Activated CD4-positive, alpha-beta T cell treated with anti-CD3 and anti-CD28 coated beads, Interleukin-2, amount 10 ng/mL, durations not matched to agents 7 days and 5 days (primary cell): ENCODE results near the gene ZNF554. TPM values are rescaled to one million over a fixed set of nuclear protein-coding genes. Genes with fewer than 3 reads are reported as not detected.

ENCODE experiments used
- CTCF ChIA-PET: fragments of 350-600 bp; sonication (Branson Sonifier 250); formaldehyde crosslinking; loops from one replicate; lab custom pipeline; 2021; ENCODE audit warnings: antibody characterized with exemption; lab: Charles Lee
- POLR2A ChIA-PET: fragments of 350-600 bp; sonication (Branson Sonifier 250); formaldehyde crosslinking; loops from one replicate; lab custom pipeline; 2021; ENCODE audit warnings: antibody characterized with exemption; lab: Charles Lee
- DNase-seq: peaks from one replicate; pipeline ENCODE4 v3.0.0-alpha.2; 2020
- H3K27ac Mint-ChIP-seq: one replicate; pipeline ENCODE4 v1.8.0; 2021; ENCODE audit warnings: mild to moderate bottlenecking, moderate library complexity, mixed read lengths
- H3K27me3 Mint-ChIP-seq: one replicate; pipeline ENCODE4 v1.8.0; 2021; ENCODE audit warnings: mixed read lengths
- H3K36me3 Mint-ChIP-seq: one replicate; pipeline ENCODE4 v1.8.0; 2021; ENCODE audit warnings: low read depth, mixed read lengths
- H3K4me1 Mint-ChIP-seq: one replicate; pipeline ENCODE4 v1.8.0; 2021; ENCODE audit warnings: mixed read lengths
- H3K4me3 Mint-ChIP-seq: one replicate; pipeline ENCODE4 v1.8.0; 2021; ENCODE audit warnings: mild to moderate bottlenecking, moderate library complexity, mixed read lengths
- H3K9me3 Mint-ChIP-seq: one replicate; pipeline ENCODE4 v1.8.0; 2021; ENCODE audit warnings: mixed read lengths
- total RNA-seq, 2 experiments: library from RNA; stranded (reverse); gene quantifications; one replicate each; pipeline ENCODE4 v1.2.3, GENCODE V29; 2021

Gene ZNF554
- total RNA-seq, 2 experiments from 2014 or later: 4.1 to 4.6 TPM

DNA sequence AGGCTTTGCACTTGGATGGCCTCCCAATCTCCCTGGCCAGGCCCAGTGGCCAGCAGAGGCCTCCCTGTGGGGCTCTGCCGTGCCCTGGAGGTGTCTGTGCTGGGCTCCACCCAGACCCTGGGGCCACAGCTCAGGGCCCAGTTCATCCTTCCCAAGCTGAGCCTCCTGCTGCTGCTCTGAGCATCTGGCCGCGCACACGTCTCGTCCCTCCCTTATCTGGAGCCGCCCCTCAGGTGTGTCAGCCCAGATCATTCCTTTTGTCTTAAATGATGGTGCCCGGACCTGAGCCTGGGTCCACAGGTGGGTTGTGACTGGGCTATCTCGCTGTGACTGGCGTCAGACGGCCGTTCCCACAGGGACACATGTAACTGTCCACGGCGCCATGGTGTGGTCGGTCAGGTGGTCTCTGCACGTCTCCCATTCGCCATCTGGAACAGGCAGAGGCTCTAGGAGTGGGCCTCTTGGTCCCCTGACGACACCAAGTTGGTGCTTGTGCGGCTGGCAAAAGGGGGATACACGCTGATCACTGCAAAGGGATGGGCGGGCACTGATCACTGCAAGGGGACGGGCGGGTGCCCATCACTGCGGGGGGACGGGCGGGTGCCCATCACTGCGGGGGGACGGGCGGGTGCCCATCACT lies 14.3 kb upstream of the ZNF554 start:
- peaks cover 22% of the 10 kb centered on the region for H3K36me3 Mint-ChIP-seq
- no peaks in the 10 kb centered on the region for H3K9me3 Mint-ChIP-seq
- H3K27ac Mint-ChIP-seq: no peak overlapping the region
- H3K4me3 Mint-ChIP-seq: no peak overlapping the region
- ChIA-PET CTCF (no interaction called here), POLR2A (no interaction called here)
- H3K4me1 Mint-ChIP-seq: no peaks in the 10 kb centered on the region
- no peak for DNase-seq
- H3K27me3 Mint-ChIP-seq: no peaks in the 10 kb centered on the region

- H3K9me3 Mint-ChIP-seq: no peaks in the 10 kb centered on the region
- H3K36me3 Mint-ChIP-seq: peaks cover 18% of the 10 kb centered on the region
- POLR2A ChIA-PET: no interaction called here
- H3K4me1 Mint-ChIP-seq: no peaks in the 10 kb centered on the region
- DNase-seq: no peak
- CTCF ChIA-PET: no interaction called here
- no peaks in the 10 kb centered on the region for H3K27me3 Mint-ChIP-seq
- no peak overlapping the region for H3K27ac Mint-ChIP-seq
- H3K4me3 Mint-ChIP-seq: no peak overlapping the region
These were observed 13.5 kb upstream of the ZNF554 start for GRCh38 chr19:2805991-2806649.

DNA sequence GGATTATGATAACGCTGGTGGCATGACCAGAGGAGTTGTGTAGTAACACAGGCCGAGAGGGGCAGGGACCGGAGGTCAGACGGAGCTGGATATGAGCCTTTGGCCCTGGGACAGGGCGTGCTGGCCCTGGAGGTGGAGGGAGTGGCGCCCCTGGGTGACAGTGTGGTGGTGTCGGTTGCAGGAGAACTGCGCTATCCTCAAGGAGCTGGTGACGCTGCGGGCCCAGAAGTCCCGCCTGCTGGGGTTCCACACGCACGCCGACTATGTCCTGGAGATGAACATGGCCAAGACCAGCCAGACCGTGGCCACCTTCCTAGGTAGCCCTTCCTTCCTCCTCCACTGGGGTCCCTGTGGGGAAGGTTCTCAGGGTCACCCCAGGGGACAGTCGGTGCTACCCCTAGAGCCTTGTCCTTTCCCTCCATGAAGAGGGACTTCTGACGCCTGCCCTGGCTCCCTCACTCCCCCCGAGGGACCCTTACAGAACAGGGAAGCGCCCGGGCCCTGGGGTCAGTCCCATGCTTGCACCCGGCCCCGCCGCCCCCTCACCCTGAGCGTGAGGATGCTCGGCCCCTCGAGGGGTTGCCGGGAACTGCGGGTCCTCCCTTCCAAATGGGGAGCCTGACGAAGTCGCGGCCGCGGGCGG lies 12.8 kb upstream of the ZNF554 start:
- Mint-ChIP-seq H3K4me3 (no peak overlapping the region), H3K9me3 (no peaks in the 10 kb centered on the region), H3K36me3 (peaks cover 17% of the 10 kb centered on the region), H3K27me3 (no peaks in the 10 kb centered on the region), H3K27ac (no peak overlapping the region), H3K4me1 (no peaks in the 10 kb centered on the region)
- ChIA-PET CTCF (no interaction called here), POLR2A (no interaction called here)
- no peak for DNase-seq

DNA sequence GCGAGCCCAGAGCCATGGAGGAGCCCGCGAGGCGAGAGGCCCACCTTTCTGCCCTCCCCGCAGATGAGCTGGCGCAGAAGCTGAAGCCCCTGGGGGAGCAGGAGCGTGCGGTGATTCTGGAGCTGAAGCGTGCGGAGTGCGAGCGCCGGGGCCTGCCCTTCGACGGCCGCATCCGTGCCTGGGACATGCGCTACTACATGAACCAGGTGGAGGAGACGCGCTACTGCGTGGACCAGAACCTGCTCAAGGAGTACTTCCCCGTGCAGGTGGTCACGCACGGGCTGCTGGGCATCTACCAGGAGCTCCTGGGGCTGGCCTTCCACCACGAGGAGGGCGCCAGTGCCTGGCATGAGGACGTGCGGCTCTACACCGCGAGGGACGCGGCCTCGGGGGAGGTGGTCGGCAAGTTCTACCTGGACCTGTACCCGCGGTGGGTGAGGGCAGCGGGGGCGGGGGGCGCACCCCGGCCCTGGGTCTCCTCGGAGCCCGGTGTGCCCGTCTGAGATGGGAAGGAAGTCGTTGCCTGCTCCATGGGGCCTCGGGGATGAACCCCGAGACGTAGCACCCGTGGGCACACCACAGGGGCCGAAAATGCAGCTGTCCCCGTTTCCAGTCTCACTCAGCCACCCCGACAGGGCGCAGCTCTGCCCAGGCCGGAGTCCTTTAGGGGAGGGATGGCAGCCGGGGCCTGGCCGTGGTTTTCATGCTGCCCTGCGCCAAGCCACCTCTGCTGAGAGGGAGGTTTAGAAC lies 12.1 kb upstream of the ZNF554 start:
- H3K27me3 Mint-ChIP-seq: no peaks in the 10 kb centered on the region
- H3K36me3 Mint-ChIP-seq: peaks cover 14% of the 10 kb centered on the region
- H3K4me3 Mint-ChIP-seq: no peak overlapping the region
- H3K9me3 Mint-ChIP-seq: no peaks in the 10 kb centered on the region
- H3K27ac Mint-ChIP-seq: no peak overlapping the region
- DNase-seq: no peak
- no peaks in the 10 kb centered on the region for H3K4me1 Mint-ChIP-seq
- ChIA-PET CTCF (interaction anchor here (0.6 kb wide), 1 partner anchor 430 kb away, joined by 5 read pairs; no protein-coding TSS in a partner anchor), POLR2A (no interaction called here)

GRCh38 chr19:2808129-2808941 lies 11.3 kb upstream of the ZNF554 start:
- Mint-ChIP-seq H3K4me3 (no peak overlapping the region), H3K9me3 (no peaks in the 10 kb centered on the region), H3K36me3 (peaks cover 11% of the 10 kb centered on the region), H3K27me3 (no peaks in the 10 kb centered on the region), H3K4me1 (no peaks in the 10 kb centered on the region), H3K27ac (no peak overlapping the region)
- ChIA-PET POLR2A (no interaction called here), CTCF (interaction anchor here (0.6 kb wide), 1 partner anchor 429 kb away, joined by 5 read pairs; no protein-coding TSS in a partner anchor)
- DNase-seq: no peak

DNA sequence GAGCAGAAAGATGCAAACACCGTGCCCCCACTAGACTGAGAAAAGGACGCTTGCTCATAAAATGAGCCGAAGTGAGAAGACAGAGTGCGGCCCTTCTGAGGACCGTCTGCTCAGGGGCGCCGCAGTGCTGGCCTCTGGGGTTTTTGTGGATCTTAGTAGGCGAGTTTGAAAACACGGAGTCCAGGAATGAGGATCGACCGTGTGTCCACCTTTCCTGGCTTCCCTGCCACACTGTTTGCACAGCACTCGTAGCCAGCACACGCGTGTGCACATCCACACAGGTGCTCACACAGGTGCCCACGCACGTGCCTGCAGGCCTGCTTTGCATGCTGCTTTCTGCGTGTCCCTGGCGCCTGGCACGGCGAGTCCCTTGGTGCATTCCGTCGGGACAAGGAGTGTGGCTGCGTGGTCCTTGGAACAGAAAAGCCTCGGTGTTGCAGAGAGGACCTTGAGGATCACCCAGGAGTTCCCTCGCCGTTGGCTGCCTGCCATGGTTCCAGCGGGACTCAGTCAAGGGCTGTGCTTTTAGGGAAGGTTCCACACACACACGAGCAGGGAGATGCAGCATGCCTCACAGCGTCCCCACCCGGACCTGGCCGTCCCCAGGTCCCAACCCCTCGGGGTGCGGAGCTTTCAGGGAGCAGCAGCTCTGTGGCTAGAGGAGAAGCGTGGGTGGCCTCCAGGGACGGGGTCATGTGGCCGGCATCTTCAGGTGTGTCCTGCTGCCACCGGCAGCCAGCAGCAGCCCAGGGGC lies 10.1 kb upstream of the ZNF554 start:
- no peaks in the 10 kb centered on the region for H3K4me1 Mint-ChIP-seq
- H3K9me3 Mint-ChIP-seq: no peaks in the 10 kb centered on the region
- DNase-seq: no peak
- H3K27ac Mint-ChIP-seq: no peak overlapping the region
- H3K36me3 Mint-ChIP-seq: peaks cover 10% of the 10 kb centered on the region
- H3K4me3 Mint-ChIP-seq: no peak overlapping the region
- ChIA-PET CTCF (no interaction called here), POLR2A (no interaction called here)
- no peaks in the 10 kb centered on the region for H3K27me3 Mint-ChIP-seq

DNA sequence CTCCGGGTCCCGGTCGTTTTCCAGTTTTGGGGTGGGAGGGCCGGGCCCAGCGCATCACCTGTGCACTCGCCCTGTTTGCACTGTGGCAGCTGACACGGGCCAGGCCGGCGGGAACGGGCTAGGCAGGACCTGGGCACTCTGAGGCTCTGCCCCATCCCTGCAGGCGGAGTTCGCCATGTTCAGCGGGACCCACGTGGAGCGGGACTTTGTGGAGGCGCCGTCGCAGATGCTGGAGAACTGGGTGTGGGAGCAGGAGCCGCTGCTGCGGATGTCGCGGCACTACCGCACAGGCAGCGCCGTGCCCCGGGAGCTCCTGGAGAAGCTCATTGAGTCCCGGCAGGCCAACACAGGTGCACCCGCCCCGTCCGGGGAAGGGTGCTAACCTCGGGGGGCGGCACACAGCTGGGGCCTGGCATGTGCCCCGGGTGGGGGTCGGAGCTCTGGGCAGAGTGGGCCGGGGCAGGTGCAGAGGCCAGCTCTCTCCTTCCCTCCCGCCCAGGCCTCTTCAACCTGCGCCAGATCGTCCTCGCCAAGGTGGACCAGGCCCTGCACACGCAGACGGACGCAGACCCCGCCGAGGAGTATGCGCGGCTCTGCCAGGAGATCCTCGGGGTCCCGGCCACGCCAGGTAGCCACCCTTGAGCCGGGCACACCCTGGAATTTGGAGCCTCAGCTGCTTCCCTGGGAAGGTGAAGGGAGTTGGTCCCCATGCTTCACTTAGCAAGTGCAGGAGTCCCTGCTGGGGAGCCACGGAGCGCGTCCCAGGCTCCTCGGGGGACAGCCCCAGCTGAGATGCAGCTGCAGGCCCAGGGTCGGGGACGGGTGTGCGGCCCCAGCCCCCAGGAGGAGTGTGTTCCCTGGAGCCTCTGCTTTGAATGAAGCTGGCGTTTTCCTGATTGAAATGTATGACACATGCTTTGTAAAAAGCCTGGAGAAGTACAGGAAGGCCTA lies 9.3 kb upstream of the ZNF554 start:
- Mint-ChIP-seq H3K4me1 (no peaks in the 10 kb centered on the region), H3K27ac (no peak overlapping the region), H3K27me3 (no peaks in the 10 kb centered on the region), H3K36me3 (peaks cover 8% of the 10 kb centered on the region), H3K9me3 (no peaks in the 10 kb centered on the region), H3K4me3 (no peak overlapping the region)
- no peak for DNase-seq
- ChIA-PET CTCF (no interaction called here), POLR2A (interaction anchor here (0.7 kb wide), 1 partner anchor 26 kb away, joined by 3 read pairs; no protein-coding TSS in a partner anchor)

DNA sequence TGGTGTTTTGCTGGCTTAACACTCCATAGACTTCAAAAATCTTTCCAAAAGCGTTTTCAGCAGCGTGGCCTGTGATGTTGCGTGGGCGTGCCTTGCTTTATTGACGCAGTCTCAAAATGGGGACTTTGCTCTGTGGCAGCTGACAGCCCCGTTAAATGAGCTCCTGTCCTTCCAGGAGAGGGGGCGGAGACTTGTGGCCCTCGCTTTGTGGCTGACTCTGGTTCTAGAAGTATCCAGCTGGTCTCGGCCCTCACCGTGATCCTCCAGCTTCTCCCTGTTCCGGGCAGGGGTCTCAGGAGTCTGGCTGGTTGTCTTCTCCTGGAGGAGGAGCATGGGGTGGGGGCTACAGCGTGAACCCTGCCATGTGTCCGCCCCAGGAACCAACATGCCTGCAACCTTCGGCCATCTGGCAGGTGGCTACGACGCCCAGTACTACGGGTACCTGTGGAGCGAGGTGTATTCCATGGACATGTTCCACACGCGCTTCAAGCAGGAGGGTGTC lies 8.4 kb upstream of the ZNF554 start:
- no peaks in the 10 kb centered on the region for H3K9me3 Mint-ChIP-seq
- DNase-seq: no peak
- H3K27ac Mint-ChIP-seq: no peak overlapping the region
- CTCF ChIA-PET: no interaction called here
- H3K4me3 Mint-ChIP-seq: no peak overlapping the region
- no peaks in the 10 kb centered on the region for H3K4me1 Mint-ChIP-seq
- no peaks in the 10 kb centered on the region for H3K27me3 Mint-ChIP-seq
- POLR2A ChIA-PET: no interaction called here
- peaks cover 6% of the 10 kb centered on the region for H3K36me3 Mint-ChIP-seq

DNA sequence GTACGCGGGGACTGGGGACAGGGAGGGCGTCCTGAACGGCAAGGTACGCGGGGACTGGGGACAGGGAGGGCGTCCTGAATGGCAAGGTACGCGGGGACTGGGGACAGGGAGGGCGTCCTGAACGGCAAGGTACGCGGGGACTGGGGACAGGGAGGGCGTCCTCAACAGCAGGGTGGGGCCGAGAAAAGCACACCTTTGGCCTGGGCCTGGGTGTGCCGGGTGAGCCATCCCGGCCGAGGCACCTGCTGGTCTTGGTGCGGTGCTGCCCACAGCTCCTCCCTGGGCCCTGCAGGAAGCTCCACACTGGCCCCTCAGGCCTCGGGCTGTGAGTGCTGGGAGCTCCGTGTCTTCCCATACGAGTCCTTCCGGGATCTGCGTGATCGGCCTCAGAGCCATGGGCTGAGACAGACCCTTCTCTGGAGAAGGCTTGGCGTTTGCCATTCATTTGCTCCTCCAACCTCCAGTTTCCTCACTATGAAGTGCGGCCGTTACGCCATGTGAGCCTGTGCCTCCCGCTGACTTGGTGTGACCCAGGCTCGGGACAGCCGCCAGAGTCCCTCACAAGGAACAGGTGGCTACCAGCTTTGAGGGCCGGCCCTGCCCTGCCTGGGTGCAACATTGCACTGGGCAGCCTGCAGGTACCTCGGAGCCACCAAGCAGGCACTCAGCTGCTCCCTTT lies 7.8 kb upstream of the ZNF554 start:
- CTCF ChIA-PET: no interaction called here
- no peaks in the 10 kb centered on the region for H3K27me3 Mint-ChIP-seq

DNA sequence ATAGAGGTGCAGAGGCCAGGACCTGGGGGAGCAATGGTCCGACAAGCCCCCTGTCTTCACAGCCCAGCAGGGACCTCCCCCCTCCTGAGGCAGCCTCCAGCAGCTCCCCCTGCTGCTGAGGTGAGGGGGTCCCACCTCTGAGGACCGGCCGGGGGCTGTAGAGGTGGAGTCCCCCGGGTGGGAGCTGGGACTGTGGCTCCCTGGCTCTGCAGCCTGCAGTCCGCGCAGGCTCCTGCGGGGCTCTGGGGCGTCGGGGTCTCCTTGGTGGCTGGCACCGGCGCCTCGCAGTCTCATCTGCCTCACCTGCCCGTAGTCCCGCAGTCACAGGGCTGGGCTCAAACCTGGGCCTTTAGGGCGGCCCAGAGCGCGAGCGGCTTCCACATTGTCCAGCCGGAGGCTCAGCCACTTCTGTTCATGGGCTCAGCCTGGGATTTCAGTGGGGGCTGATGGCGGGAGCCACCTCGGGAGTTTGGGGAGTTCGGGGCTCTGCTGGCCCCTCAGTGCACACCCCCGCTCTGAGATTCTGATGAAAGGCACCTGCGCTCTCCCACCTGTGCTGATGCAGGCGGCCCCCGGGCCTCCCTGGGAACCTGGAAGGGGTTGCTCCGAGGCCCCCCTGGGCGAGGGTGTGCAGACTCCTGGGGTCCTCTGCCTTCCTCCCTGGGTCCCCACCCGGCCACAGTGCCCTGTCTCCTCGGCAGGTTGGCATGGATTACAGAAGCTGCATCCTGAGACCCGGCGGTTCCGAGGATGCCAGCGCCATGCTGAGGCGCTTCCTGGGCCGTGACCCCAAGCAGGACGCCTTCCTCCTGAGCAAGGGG lies 7.0 kb upstream of the ZNF554 start:
- H3K9me3 Mint-ChIP-seq: no peaks in the 10 kb centered on the region
- CTCF ChIA-PET: no interaction called here

More for the DNA sequence above, 7.8 kb upstream of the ZNF554 start:
- Mint-ChIP-seq H3K36me3 (peaks cover 6% of the 10 kb centered on the region), H3K4me3 (no peak overlapping the region), H3K27ac (no peak overlapping the region), H3K9me3 (no peaks in the 10 kb centered on the region), H3K4me1 (no peaks in the 10 kb centered on the region)
- POLR2A ChIA-PET: no interaction called here
- DNase-seq: no peak

More for the DNA sequence above, 7.0 kb upstream of the ZNF554 start:
- POLR2A ChIA-PET: no interaction called here
- no peaks in the 10 kb centered on the region for H3K27me3 Mint-ChIP-seq
- H3K4me1 Mint-ChIP-seq: no peaks in the 10 kb centered on the region
- peaks cover 6% of the 10 kb centered on the region for H3K36me3 Mint-ChIP-seq
- no peak for DNase-seq
- H3K27ac Mint-ChIP-seq: no peak overlapping the region
- H3K4me3 Mint-ChIP-seq: no peak overlapping the region
